Hematopoietic multipotent progenitor cell treated with erythropoietin and hydrocortisone succinate and interleukin-3 and kit ligand, for 6 days (in vitro differentiated cells): ENCODE measurements around the gene GPR68.
"Not testable (repeated sequence)": the region's sequence is repeated elsewhere in the genome, so short reads cannot be mapped to it uniquely, and the experiment has no call there.

ENCODE experiments used
- DNase-seq: peaks from one replicate; pipeline ENCODE4 v3.0.0-alpha.2; 2015

The GPR68 gene

GRCh38 chr14:91272341-91273272, 28.1 kb upstream of the GPR68 start:
- DNase-seq: no peak

DNA sequence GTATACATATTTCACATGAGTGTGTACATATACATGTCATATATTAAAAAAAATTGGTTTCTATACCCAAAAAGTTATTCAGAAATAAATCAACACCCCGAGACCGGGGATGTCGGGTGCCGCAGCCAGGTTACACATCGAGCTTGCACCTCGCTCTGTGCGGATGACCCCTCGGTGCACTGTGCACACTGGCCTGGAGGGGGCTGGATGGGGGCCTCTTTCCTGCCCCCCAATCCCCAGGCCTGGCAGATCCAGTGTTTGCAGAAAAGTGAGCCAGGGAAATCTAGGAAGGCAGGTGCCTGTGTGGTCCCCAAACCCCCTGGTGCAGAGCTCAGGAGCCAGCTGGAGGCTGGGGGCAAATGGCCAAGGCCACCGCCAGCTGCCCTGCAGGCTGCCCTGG, 27.1 kb upstream of the GPR68 start:
- DNase-seq: no peak

DNA sequence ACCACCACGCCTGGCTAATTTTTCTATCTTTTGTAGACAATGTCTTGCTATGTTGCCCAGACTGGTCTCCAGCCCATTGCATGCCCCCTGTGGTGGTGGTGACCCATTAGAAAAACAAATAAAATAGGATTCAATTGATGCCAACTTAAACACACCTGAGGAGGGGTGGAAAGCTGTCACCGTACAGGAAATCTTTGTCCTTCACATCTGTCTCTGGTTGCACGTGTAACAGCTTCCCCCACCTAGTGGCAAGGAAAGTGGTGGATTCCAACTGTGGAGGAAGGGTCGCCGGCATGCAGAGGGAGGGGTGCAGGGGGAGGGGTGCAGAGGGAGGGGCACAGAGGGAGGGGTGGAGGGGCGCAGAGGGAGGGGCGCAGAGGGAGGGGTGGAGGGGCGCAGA, 26.1 kb upstream of the GPR68 start:
- no peak for DNase-seq

DNA sequence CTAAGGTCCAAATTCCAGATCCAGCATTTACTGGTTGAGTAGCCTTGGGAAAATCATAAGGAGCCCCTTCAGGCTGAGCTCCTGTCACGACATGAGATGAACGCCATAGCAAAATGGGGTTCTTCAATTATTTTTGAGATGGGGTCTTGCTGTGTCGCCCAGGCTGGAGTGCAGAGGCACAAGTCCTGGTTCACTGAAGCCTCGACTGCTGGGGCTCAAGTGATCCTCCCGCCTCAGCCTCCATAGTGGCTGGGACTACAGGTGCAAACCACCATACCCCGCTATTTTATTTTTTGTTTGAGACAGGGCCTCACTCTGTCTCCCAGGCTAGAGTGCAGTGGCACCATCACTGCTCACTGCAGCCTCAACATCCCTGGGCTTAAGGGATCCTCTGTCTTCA, 25.7 kb upstream of the GPR68 start:
- no peak for DNase-seq

DNA sequence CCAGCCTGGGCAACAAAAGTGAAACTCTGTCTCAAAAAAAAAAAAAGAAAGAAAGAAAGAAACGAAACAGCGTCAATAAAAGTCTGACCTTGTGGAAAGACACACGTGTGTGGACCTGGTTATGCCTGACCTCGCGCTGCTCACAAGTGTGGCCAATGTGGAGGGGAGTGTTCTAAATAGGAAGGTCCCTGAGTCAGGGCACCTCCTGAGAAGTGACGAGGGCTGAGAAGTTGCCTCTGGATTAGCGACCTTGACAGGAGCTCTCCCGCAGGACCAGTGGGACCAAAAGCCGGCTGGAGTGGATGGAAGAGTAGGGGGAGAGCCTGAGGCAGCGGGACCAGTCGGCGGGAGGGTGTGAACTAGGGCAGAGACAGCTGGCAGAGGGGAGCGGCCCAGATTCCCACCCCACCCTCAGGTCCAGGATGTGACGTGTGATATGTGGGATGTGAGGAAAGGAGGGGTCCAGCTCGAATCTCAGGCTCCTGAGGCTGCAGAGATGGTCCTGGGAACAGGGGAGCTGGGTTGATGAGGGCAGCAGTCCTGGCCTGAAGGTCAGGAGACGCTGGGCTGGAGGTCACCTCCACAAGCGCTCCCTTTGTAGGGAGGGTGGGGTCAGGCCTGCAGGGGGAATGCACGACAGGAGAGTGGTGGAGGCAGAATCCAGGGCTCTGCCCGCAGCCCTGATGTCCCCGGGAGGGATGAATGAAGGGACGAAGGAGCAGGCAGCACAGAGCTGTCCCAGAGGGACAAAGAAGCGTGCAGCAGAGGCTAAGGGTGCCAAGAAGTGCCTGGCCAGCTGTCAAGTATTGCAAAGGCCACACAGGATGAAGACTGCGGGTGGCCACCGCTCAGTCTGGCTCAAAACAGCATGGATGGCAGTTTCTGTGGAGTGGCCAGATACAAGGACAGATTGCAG, 24.8 kb upstream of the GPR68 start:
- no peak for DNase-seq

GRCh38 chr14:91267965-91268437, 23.5 kb upstream of the GPR68 start:
- DNase-seq: peak; percentile 86

DNA sequence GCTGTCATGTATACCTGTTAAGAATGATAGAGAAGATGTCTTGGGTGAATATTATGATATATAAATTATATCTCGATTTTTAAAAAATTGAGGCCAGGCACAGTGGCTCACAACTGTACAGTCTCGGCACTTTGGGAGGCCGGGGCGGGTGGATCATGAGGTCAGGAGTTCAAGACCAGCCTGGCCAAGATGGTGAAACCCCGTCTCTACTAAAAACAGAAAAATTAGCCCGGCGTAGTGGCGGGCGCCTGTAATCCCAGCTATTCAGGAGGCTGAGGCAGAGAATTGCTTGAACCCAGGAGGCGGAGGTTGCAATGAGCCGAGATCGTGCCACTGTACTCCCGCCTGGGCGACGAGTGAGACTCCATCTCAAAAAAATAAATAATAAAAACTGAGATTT, 21.8 kb upstream of the GPR68 start:
- not testable (repeated sequence) for DNase-seq

DNA sequence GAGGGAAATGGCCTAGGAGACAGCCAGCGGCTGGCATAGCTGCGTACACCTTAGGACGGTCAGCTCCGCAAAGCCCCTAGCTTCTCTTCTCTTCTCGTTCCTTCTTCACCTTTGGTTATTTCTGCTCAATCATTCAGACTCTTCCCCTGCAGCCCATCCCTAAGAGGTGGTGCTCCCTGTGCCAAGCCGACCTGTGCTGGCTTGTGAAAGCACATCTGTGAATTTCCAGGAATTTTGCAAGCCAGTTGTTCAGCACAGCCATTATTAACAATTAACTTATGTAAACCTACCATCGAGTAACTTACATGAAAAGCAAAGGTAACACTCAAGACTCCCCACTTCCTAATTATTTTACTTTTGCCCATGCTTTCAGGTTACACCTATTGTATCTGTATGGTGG, 20.9 kb upstream of the GPR68 start:
- no peak for DNase-seq

DNA sequence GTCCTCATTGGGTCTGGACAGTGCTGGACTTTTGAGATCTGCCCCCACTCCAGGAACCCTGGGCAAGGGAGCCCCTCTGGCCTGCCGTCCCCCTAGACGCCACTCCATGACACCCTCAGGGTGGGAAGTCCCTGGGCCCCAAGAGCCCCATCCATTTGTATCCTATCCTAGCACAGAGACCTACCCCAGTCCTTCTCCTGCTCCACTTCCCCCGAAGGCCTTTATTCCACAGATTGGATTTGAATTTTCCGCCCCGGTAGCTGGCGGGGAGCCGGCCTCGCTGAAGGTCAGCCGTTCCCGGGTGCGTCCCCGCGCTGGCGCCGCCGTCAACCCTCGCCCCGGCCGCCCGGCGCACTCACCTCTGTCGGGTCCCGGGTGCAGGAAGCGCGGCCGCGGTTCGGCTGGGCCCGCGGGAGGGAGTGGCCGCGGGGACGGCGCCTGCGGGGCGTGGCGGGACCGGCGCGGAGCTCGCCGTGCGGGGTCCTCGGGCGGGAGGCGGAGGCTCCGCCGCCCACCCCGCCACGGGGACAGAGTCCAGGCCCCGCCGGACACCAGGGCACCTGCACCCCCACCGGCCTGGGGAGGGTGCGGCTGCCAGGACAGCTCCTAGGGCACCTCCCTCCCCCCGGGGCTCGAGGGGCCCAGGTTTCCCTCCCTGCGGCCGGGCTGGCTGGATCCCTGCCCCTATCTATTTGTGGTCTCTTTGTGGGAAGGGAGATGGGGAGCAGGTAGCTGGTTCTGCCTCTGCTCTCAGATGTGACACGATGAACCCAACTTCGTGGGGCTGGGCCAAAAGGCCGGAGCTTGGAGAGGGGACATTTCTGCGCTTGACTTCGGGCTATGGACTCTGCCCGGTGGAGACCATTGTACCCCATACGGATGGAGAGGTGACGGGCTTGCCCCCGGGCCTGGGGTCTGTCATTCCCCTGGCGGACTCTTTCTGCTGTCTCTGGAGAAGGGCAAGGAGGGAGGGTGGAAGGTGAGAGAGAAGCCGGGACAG, 19.9 kb upstream of the GPR68 start:
- DNase-seq: no peak

DNA sequence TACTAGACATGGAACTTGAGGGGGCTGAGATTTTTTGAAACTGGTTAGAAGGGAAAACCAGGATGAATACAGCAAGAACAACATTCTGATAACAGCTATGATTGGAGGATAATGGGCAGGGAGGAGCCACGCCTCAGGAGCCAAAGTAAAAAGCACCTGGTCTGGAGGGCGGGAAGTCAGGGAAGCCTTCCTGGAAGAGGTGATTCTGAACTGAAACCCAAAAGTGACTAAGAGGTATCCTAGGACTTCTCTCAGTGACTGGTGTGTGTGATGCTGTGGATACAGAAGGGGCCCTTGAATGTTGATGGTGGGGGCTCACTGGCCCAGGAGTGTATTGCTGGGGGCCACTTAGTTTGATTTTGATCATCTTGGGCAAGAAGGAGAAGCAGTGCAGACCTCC, 18.8 kb upstream of the GPR68 start:
- no peak for DNase-seq

DNA sequence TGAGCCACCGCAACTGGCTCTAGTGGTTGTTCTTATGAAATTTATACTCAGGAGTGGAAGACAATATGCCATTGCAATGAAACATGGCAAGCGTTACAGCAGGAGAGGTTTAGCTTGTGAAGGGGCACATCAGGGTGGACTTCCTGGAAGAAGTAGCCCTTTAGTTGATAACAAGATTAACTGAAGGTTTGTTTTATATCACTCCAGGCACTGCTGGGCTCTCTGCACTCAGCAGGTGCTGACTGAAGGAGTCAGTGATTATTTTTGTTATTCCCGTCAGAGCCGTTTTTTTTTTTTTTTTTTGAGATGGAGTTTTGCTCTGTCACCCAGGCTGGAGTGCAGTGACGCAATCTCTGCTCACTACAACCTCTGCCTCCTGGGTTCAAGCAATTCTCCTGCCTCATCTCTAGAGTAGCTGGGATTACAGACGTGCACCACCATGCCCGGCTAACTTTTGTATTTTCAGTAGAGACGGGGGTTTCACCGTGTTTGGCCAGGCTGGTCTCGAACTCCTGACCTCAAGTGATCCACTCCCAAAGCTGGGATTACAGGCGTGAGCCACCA, 17.6 kb upstream of the GPR68 start:
- no peak for DNase-seq

GRCh38 chr14:91261115-91261514, 16.6 kb upstream of the GPR68 start:
- no peak for DNase-seq

DNA sequence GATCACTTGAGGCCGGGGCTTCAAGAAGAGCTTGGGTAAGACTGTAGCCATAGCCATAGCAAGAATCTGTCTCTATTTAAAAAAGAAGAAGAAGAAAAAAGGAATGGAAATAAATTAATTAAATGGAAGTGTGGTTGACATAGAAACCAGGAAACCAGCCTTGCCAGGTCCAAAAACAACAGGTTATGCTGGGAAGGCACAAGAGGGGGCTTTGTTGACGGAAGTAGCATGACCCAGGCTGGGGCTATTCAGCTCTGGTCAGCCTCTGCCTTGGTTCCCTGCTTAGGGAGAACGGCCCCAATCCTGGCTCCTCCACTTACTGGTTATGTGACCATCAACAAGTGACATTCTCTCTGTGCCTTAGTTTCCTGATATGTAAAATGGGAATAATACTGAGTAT, 14.4 kb upstream of the GPR68 start:
- DNase-seq: no peak

DNA sequence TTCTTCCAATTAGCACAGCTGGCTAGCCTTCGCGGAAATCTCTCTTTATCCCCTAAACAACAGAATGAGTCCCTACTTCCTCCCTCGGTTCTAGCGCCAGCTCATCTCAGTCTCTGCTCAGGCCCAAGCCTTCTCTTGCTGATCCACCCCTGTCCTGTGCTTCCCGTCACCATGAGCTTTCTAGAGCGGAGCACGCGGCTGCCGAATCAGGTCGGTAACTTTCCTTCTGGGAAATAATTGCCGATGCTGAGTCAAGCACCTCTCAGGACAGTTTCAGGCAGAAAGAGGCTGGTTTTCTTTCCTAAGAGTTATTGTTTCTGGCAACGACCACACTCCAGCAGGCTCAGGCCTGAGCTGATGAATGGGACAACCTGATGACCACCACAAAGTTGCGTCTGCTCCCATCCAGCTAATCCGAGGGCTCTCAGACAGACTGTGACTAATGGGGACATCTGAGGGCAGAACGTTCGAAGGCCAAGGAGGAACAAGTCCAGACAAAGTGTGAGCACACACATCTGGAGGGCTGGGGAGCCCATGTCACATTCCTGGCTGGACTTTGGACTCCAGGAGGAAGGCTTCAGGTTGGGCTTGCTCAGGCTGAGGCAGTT, 13.6 kb upstream of the GPR68 start:
- no peak for DNase-seq

GRCh38 chr14:91257328-91258010, 13.0 kb upstream of the GPR68 start:
- no peak for DNase-seq

DNA sequence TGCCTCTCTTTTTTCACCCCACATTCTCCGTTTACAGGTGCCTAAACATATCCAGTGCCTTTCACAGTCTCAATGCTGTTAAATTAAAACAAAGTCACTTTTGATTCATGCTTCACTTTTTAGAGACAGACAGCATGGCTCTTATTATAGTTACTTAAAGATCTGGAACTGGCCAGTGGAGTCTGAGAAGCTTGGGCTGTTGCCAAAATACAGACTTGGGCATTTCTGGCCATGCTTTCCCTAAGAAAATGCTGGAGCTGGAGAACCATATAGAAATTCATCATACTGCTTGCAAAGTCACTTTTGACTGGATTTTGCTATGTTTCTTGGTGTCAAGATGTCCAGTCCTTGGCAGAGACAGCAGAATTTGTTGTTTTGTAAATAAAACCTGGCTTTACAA, 12.2 kb upstream of the GPR68 start:
- no peak for DNase-seq

GRCh38 chr14:91255026-91255695, 10.7 kb upstream of the GPR68 start:
- no peak for DNase-seq

DNA sequence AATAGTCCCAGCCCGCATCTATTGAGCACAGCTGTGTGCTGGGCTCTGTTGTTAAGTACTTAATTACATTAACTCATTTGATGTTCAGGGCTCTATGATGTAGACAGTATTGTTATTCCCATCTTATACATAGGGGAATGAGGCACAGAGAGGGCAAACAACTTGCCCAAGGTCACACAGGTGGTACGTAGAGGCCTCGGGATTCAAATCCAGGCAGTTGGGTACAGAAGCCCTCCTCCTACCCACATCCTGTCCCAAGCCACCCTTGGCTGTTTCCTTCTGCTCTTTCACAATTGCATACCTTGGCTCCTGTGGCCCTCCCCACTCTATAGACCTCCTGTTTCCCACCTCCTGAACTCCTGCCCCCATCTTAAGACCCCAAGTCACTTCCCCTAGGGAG, 10.0 kb upstream of the GPR68 start:
- DNase-seq: no peak

GRCh38 chr14:91253795-91254323, 9.4 kb upstream of the GPR68 start:
- no peak for DNase-seq
